ENCODE measurements around the gene SELENOI. TPM values are rescaled to one million over a fixed set of nuclear protein-coding genes. Genes with fewer than 3 reads are reported as not detected.

SELENOI gene
- total RNA-seq, 1 donor from 2014 or later = 51.9 TPM

DNA sequence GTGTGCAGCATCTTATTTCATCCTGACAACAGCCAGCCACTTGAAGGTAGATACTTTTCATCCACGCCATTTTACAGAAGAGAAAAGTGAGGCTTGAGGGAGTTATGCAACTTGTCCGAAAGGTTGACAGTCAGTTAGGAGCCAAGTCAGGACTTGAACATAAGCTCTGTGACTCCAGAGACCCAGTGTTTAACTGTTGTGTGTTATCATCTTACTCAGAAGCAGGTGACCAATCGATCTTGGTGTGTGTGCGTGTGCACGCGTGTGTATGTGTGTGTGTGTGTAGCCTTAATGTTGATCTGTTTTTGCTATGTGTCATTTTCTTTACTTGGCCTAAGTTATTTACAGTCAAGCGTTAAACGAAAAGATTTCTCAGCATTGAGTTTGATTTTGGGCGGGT lies 77.8 kb downstream of the SELENOI start:
- no peak overlapping the region for H3K27ac Mint-ChIP-seq (ENCODE audit: unreplicated experiment)
- DNase-seq (ENCODE audit: low read depth) = no peak
- peaks cover 2% of the 10 kb centered on the region for H3K36me3 Mint-ChIP-seq (ENCODE audit: low read depth, unreplicated experiment)
- H3K9me3 Mint-ChIP-seq (ENCODE audit: unreplicated experiment) = no peaks in the 10 kb centered on the region
- Histone ChIP-seq H3K9me3 (ENCODE audit: insufficient read depth, low read depth, low read length) (no peaks in the 10 kb centered on the region), H3K4me1 (ENCODE audit: insufficient read depth, low read length) (no peaks in the 10 kb centered on the region), H3K9ac (ENCODE audit: low read length) (no peak overlapping the region), H3K4me2 (ENCODE audit: low read length) (no peak overlapping the region), H3K27me3 (ENCODE audit: insufficient read depth, low read length) (peaks cover 3% of the 10 kb centered on the region), H3K4me3 (ENCODE audit: insufficient read depth, low read depth, low read length) (no peak overlapping the region), H3K36me3 (ENCODE audit: insufficient read depth, low read length) (no peaks in the 10 kb centered on the region), H4K20me1 (ENCODE audit: insufficient read depth, low read length) (no peaks in the 10 kb centered on the region), H3K79me2 (ENCODE audit: insufficient read depth, low read length) (no peaks in the 10 kb centered on the region), H2AFZ (ENCODE audit: low read depth, low read length) (no peak overlapping the region), H3K27ac (ENCODE audit: low read depth, low read length) (no peak overlapping the region)
- no peak for FAIRE-seq
- H3K4me1 Mint-ChIP-seq (ENCODE audit: low read depth, unreplicated experiment) = no peaks in the 10 kb centered on the region
- peaks cover 6% of the 10 kb centered on the region for H3K27me3 Mint-ChIP-seq (ENCODE audit: low read depth, unreplicated experiment)
- TF ChIP-seq, protein P1, sequence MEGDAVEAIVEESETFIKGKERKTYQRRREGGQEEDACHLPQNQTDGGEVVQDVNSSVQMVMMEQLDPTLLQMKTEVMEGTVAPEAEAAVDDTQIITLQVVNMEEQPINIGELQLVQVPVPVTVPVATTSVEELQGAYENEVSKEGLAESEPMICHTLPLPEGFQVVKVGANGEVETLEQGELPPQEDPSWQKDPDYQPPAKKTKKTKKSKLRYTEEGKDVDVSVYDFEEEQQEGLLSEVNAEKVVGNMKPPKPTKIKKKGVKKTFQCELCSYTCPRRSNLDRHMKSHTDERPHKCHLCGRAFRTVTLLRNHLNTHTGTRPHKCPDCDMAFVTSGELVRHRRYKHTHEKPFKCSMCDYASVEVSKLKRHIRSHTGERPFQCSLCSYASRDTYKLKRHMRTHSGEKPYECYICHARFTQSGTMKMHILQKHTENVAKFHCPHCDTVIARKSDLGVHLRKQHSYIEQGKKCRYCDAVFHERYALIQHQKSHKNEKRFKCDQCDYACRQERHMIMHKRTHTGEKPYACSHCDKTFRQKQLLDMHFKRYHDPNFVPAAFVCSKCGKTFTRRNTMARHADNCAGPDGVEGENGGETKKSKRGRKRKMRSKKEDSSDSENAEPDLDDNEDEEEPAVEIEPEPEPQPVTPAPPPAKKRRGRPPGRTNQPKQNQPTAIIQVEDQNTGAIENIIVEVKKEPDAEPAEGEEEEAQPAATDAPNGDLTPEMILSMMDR (IDR thresholded peaks at IDR 0.05; ENCODE audit: insufficient read depth, low read depth, low read length) = no peak
- no peak for TF ChIP-seq EZH2 (IDR thresholded peaks at IDR 0.05; ENCODE audit: insufficient read depth, low read length)
- H3K4me3 Mint-ChIP-seq (ENCODE audit: unreplicated experiment) = no peak overlapping the region

DNA sequence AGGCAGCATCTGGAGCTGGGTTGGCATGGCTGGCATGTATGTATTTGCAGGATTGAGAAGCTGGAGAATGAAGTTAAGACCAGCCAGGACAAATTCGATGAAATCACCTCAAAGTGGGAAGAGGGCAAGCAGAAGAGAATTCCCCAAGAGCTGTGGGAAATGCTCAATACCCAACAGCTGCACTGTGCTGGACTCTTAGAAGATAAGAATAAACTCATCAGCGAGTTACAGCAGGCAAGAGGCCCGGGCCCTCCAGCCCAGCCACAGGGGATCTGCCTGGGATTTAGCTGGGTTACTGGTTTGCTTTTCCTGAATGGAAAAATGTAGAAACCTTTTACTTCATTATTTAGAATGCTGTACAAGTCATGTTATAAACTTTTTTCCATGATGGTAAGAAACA lies 78.3 kb downstream of the SELENOI start:
- H3K4me1 Mint-ChIP-seq (ENCODE audit: low read depth, unreplicated experiment) = no peaks in the 10 kb centered on the region
- no peak overlapping the region for H3K4me3 Mint-ChIP-seq (ENCODE audit: unreplicated experiment)
- H3K4me2 ChIP-seq (ENCODE audit: low read length) = no peak overlapping the region
- FAIRE-seq = no peak
- peak overlapping the region; percentile 20 for H3K27ac Mint-ChIP-seq (ENCODE audit: unreplicated experiment)
- H3K27me3 ChIP-seq (ENCODE audit: insufficient read depth, low read length) = peaks cover 2% of the 10 kb centered on the region
- H3K4me1 ChIP-seq (ENCODE audit: insufficient read depth, low read length) = no peaks in the 10 kb centered on the region
- DNase-seq (ENCODE audit: low read depth) = no peak
- H2AFZ ChIP-seq (ENCODE audit: low read depth, low read length) = no peak overlapping the region
- H3K36me3 Mint-ChIP-seq (ENCODE audit: low read depth, unreplicated experiment) = peaks cover 2% of the 10 kb centered on the region
- H3K79me2 ChIP-seq (ENCODE audit: insufficient read depth, low read length) = no peaks in the 10 kb centered on the region
- no peak overlapping the region for H3K27ac ChIP-seq (ENCODE audit: low read depth, low read length)
- no peak for TF ChIP-seq EZH2 (IDR thresholded peaks at IDR 0.05; ENCODE audit: insufficient read depth, low read length)
- TF ChIP-seq, protein P1 (IDR thresholded peaks at IDR 0.05; ENCODE audit: insufficient read depth, low read depth, low read length) = no peak
- no peak overlapping the region for H3K9ac ChIP-seq (ENCODE audit: low read length)
- no peaks in the 10 kb centered on the region for H3K36me3 ChIP-seq (ENCODE audit: insufficient read depth, low read length)
- H3K9me3 Mint-ChIP-seq (ENCODE audit: unreplicated experiment) = no peaks in the 10 kb centered on the region
- peaks cover 6% of the 10 kb centered on the region for H3K27me3 Mint-ChIP-seq (ENCODE audit: low read depth, unreplicated experiment)
- H3K4me3 ChIP-seq (ENCODE audit: insufficient read depth, low read depth, low read length) = no peak overlapping the region
- H4K20me1 ChIP-seq (ENCODE audit: insufficient read depth, low read length) = no peaks in the 10 kb centered on the region
- H3K9me3 ChIP-seq (ENCODE audit: insufficient read depth, low read depth, low read length) = no peaks in the 10 kb centered on the region

DNA sequence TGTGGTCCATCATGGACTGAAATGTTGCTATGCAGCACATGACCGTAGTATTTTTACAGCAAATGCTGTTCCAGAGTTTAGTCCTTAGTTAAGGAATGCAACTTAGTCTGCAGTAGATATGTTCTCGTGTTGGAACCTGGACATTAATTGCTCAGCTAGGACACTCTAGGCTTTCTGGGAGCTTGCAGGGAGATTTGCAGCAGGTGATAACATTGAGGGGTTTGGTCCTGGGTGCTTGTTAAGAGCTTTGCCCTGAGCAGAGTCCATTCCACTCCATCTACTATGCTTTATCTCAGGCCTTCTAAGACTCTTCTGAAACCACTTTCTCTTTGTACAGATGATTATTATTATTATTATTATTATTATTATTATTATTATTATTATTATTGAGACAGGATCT lies 82.9 kb downstream of the SELENOI start:
- no peak overlapping the region for H3K4me3 ChIP-seq (ENCODE audit: insufficient read depth, low read depth, low read length)
- H3K4me2 ChIP-seq (ENCODE audit: low read length) = no peak overlapping the region
- FAIRE-seq (no peak), DNase-seq (ENCODE audit: low read depth) (no peak)
- Mint-ChIP-seq H3K27me3 (ENCODE audit: low read depth, unreplicated experiment) (peaks cover 2% of the 10 kb centered on the region), H3K27ac (ENCODE audit: unreplicated experiment) (no peak overlapping the region), H3K9me3 (ENCODE audit: unreplicated experiment) (no peaks in the 10 kb centered on the region), H3K36me3 (ENCODE audit: low read depth, unreplicated experiment) (no peaks in the 10 kb centered on the region), H3K4me3 (ENCODE audit: unreplicated experiment) (no peak overlapping the region), H3K4me1 (ENCODE audit: low read depth, unreplicated experiment) (peaks cover 13% of the 10 kb centered on the region)
- H3K9ac ChIP-seq (ENCODE audit: low read length) = no peak overlapping the region
- H3K4me1 ChIP-seq (ENCODE audit: insufficient read depth, low read length) = no peaks in the 10 kb centered on the region
- TF ChIP-seq, protein P1 (IDR thresholded peaks at IDR 0.05; ENCODE audit: insufficient read depth, low read depth, low read length) = no peak
- TF ChIP-seq EZH2 (IDR thresholded peaks at IDR 0.05; ENCODE audit: insufficient read depth, low read length) = no peak
- H4K20me1 ChIP-seq (ENCODE audit: insufficient read depth, low read length) = no peaks in the 10 kb centered on the region
- no peaks in the 10 kb centered on the region for H3K27me3 ChIP-seq (ENCODE audit: insufficient read depth, low read length)
- no peaks in the 10 kb centered on the region for H3K36me3 ChIP-seq (ENCODE audit: insufficient read depth, low read length)
- H3K79me2 ChIP-seq (ENCODE audit: insufficient read depth, low read length) = no peaks in the 10 kb centered on the region
- H2AFZ ChIP-seq (ENCODE audit: low read depth, low read length) = no peak overlapping the region
- H3K27ac ChIP-seq (ENCODE audit: low read depth, low read length) = no peak overlapping the region
- H3K9me3 ChIP-seq (ENCODE audit: insufficient read depth, low read depth, low read length) = no peaks in the 10 kb centered on the region
